ENCODE results near the gene MIF4GD.

Gene MIF4GD

GRCh38 chr17:75270966-75271232, at the start of gene MIF4GD:
MIF4GD (minus strand) TSS chr17:75271231; CDS start chr17:75270195, 1,036 bp downstream.
- Mint-ChIP-seq H3K27me3 (no peaks in the 10 kb centered on the region), H3K4me1 (ENCODE audit: low read depth) (peaks cover 40% of the 10 kb centered on the region), H3K36me3 (ENCODE audit: low read depth) (peaks cover 75% of the 10 kb centered on the region), H3K9me3 (no peaks in the 10 kb centered on the region), H3K27ac (peak within 1 kb of the TSS; percentile 94), H3K4me3 (peak within 1 kb of the TSS; percentile 87)
- DNase-seq = no peak

- peak overlapping the region; percentile 47 for H3K27ac Mint-ChIP-seq
- no peaks in the 10 kb centered on the region for H3K27me3 Mint-ChIP-seq
- peaks cover 78% of the 10 kb centered on the region for H3K36me3 Mint-ChIP-seq (ENCODE audit: low read depth)
- no peaks in the 10 kb centered on the region for H3K9me3 Mint-ChIP-seq
- DNase-seq = no peak
- peaks cover 25% of the 10 kb centered on the region for H3K4me1 Mint-ChIP-seq (ENCODE audit: low read depth)
- H3K4me3 Mint-ChIP-seq = no peak overlapping the region
Observed at GRCh38 chr17:75319904-75320691, 49.1 kb upstream of the MIF4GD start.

DNA sequence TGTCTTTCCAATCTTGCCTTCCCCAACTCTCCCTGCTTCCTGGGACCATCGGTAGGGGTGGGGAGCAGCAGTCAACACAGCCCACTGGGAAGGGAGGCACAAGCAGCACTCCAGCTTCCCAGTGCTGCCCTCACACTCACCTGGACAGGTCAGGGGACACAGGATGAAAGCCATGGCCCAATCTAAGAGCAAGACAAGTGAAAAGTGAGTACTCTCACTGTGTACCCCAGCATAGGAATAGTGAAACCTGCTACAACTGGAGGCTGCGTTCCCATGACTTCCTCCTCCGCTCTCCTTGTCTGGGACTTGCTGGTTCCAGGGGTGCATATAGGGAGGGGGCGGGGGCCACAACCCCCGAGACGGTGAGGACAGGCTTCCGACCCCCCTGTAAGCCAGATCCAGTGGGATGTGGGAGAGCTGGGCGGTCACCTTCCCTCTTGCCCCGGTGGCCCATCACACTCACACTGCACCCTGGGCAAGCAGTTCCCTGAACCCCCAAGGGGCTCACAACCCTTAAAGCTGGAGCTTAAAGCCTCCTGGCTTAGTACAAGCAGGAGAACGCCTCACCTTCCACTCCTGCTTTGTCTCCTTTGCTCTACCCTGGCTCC, 47.7 kb upstream of the MIF4GD start:
- no peaks in the 10 kb centered on the region for H3K9me3 Mint-ChIP-seq
- H3K4me3 Mint-ChIP-seq = no peak overlapping the region
- peaks cover 71% of the 10 kb centered on the region for H3K36me3 Mint-ChIP-seq (ENCODE audit: low read depth)
- no peak for DNase-seq
- H3K4me1 Mint-ChIP-seq (ENCODE audit: low read depth) = peaks cover 32% of the 10 kb centered on the region
- H3K27ac Mint-ChIP-seq = peak overlapping the region; percentile 87
- H3K27me3 Mint-ChIP-seq = no peaks in the 10 kb centered on the region

DNA sequence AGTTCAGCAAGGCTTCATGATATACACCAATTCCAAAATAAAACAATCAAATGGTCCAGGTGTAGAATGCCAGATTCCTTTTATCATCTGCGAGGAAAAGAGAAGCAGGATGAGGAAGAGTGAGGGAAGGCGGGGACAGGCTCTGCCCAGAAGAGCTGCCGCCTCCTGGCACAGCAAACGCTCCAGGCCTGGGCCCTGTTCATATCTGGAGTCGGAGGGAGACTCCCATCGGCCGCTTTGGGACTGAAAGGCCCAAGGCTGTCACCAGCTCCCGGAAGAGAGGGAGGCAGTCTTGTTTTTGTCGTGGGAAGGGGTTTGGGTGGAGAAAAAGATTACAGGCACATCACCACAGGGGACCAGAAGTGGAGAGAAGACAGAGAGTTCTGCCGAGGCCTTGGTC, 47.2 kb upstream of the MIF4GD start:
- DNase-seq = no peak
- peaks cover 30% of the 10 kb centered on the region for H3K4me1 Mint-ChIP-seq (ENCODE audit: low read depth)
- H3K27me3 Mint-ChIP-seq = no peaks in the 10 kb centered on the region
- H3K27ac Mint-ChIP-seq = peak overlapping the region; percentile 87
- no peak overlapping the region for H3K4me3 Mint-ChIP-seq
- no peaks in the 10 kb centered on the region for H3K9me3 Mint-ChIP-seq
- peaks cover 66% of the 10 kb centered on the region for H3K36me3 Mint-ChIP-seq (ENCODE audit: low read depth)

DNA sequence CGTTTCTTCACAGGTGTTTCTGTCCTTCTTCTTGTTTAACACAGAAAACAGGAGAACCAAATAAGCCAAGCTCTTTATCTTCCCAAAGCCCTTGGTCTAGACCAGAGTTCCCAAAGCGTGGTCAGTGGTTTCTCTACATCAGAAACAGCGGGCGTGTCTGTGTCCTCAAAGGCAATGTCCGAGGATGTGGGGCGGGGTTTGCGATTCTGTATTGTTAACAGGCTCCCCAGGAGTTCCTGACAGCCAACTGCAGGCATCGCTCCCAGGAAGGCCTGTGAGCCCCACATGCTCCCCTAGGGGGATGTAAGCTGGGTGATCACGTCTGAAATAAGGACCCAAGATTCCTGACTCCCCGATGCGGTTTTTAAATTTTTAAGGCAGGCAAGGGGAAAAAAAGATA, 46.6 kb upstream of the MIF4GD start:
- Mint-ChIP-seq H3K4me3 (no peak overlapping the region), H3K36me3 (ENCODE audit: low read depth) (peaks cover 60% of the 10 kb centered on the region), H3K27ac (peak overlapping the region; percentile 79), H3K4me1 (ENCODE audit: low read depth) (peaks cover 31% of the 10 kb centered on the region), H3K9me3 (no peaks in the 10 kb centered on the region), H3K27me3 (no peaks in the 10 kb centered on the region)
- DNase-seq = no peak

- Mint-ChIP-seq H3K4me3 (no peak overlapping the region), H3K36me3 (ENCODE audit: low read depth) (peaks cover 46% of the 10 kb centered on the region), H3K9me3 (no peaks in the 10 kb centered on the region), H3K27ac (peak overlapping the region; percentile 90), H3K4me1 (ENCODE audit: low read depth) (peaks cover 34% of the 10 kb centered on the region), H3K27me3 (no peaks in the 10 kb centered on the region)
- DNase-seq = no peak
Observed at GRCh38 chr17:75316253-75316652, 45.2 kb upstream of the MIF4GD start.

GRCh38 chr17:75315541-75316243, 44.7 kb upstream of the MIF4GD start:
- Mint-ChIP-seq H3K4me3 (no peak overlapping the region), H3K4me1 (ENCODE audit: low read depth) (peaks cover 34% of the 10 kb centered on the region), H3K27me3 (no peaks in the 10 kb centered on the region), H3K36me3 (ENCODE audit: low read depth) (peaks cover 42% of the 10 kb centered on the region), H3K9me3 (no peaks in the 10 kb centered on the region), H3K27ac (peak overlapping the region; percentile 90)
- no peak for DNase-seq

DNA sequence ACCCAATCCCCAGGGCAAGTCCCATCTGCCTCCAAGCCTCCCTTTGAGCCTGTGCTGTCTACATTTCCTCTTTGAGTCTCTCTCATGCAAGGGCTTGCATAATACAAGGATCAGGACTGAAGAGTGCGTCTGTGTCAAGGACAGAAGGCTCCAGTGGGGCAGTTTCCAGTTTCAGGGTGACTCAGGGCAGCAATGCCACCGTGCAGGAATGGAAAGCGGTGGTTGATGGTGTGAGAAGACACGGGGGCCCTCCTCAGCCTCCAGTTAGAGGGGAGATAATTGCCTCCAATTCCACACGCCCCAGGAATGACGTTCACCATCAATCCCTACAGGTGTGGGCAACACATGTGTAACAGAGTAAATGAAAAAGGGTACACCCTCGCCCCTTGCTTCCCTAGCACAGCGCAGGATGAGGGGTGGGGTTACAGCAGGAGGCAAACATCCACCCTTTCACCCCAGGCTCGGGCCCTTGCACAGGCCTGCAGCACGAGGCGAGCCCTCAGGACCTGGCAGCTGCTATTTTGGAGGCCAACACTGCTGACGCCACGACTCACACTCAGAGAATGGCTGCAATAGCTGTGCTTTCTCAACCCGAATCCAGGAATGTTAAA, 43.0 kb upstream of the MIF4GD start:
- H3K9me3 Mint-ChIP-seq = no peaks in the 10 kb centered on the region
- no peak overlapping the region for H3K4me3 Mint-ChIP-seq
- H3K4me1 Mint-ChIP-seq (ENCODE audit: low read depth) = peaks cover 34% of the 10 kb centered on the region
- H3K36me3 Mint-ChIP-seq (ENCODE audit: low read depth) = peaks cover 27% of the 10 kb centered on the region
- no peak for DNase-seq
- peak overlapping the region; percentile 55 for H3K27ac Mint-ChIP-seq
- no peaks in the 10 kb centered on the region for H3K27me3 Mint-ChIP-seq

GRCh38 chr17:75308732-75309629, 38.0 kb upstream of the MIF4GD start:
- Mint-ChIP-seq H3K36me3 (ENCODE audit: low read depth) (peaks cover 1% of the 10 kb centered on the region), H3K27me3 (no peaks in the 10 kb centered on the region), H3K9me3 (no peaks in the 10 kb centered on the region), H3K4me3 (no peak overlapping the region), H3K27ac (peak overlapping the region; percentile 40), H3K4me1 (ENCODE audit: low read depth) (peaks cover 13% of the 10 kb centered on the region)
- no peak for DNase-seq

DNA sequence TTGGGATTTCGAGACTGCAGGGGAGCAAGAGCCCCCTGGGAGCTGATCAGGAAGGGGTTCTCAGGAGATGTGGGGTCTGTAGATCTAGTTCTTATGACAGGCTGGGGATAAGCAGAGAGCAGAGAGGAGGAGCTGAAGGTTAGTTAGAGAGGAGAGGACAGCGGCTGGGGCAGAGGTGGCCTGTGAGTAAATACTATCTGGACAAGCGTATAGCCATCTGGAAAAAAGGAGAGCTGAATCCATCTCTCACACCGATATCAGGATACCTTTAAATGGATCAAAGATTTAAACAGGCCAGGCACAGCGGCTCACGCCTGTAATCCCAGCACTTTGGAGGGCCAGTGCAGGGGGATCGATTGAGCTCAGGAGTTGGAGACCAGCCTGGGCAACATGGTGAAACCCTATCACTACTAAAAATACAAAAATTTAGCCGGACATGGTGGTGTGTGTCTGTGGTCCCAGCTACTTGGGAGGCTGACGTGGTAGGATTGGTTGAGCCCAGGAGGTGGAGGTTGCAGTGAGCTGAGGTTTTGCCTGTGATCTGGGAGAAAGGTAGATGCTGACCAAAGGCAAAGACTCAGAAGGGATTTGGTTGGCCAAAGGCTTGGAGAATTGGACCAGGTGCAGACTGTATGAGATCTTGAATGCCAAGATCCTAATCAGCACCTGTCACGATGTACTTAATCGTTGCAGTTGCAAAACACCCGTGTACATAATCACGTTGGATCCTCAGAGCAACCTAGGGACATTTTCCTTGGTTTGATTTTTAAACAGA, 37.1 kb upstream of the MIF4GD start:
- DNase-seq = no peak
- no peaks in the 10 kb centered on the region for H3K36me3 Mint-ChIP-seq (ENCODE audit: low read depth)
- H3K27me3 Mint-ChIP-seq = no peaks in the 10 kb centered on the region
- peaks cover 7% of the 10 kb centered on the region for H3K4me1 Mint-ChIP-seq (ENCODE audit: low read depth)
- H3K9me3 Mint-ChIP-seq = no peaks in the 10 kb centered on the region
- H3K4me3 Mint-ChIP-seq = no peak overlapping the region
- no peak overlapping the region for H3K27ac Mint-ChIP-seq

DNA sequence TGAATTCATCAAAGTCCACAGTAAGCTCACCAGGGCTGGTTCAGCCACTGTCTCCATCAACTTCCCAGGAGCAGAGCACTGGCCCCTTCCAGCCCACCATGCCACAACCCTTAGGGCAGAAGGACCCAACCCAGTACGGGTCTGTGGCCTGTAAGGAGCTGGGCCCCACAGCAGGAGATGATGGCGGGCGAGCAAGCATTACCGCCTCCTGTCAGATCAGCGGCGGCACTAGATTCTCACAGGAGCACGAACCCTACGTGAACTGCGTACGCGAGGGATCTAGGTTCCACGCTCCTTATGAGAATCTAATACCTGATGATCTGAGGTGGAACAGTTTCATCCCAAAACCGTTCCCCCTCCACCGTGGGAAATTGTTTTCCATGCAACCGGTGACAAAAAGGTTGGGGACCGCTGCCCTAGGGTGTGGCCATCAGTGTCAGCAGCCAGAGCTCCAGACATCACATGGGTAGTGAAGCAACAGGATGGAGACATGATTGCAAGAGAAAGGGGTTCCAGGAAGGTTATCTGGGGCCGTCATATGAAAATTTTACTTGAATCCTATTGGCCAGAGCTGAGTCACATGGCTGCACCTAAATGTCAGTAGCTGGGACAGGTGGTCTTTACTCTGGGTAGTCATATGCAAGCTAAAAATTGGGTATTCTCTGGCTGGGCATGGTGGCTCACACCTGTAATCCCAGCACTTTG, 30.6 kb upstream of the MIF4GD start:
- H3K27ac Mint-ChIP-seq = no peak overlapping the region
- no peaks in the 10 kb centered on the region for H3K27me3 Mint-ChIP-seq
- no peaks in the 10 kb centered on the region for H3K9me3 Mint-ChIP-seq
- no peak for DNase-seq
- H3K36me3 Mint-ChIP-seq (ENCODE audit: low read depth) = no peaks in the 10 kb centered on the region
- no peak overlapping the region for H3K4me3 Mint-ChIP-seq
- peaks cover 16% of the 10 kb centered on the region for H3K4me1 Mint-ChIP-seq (ENCODE audit: low read depth)

DNA sequence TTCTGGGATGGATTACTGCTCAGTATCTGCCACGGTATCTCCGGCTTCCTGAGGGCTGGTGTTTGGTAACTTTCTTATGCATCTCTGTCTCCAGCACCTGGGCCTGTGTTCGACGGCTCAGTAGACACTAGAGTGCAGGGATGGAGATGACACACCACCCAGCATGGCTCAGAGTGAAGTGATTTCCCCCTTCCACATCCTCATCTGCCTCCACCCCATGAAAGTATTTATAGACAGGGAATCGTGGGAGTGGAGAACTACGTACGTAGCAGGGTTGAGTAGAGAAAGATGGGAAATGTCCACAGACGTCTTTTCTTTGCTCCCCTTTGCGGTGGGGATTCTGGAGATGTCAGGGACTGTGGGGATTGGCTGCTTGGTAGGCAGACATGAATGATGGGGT, 30.0 kb upstream of the MIF4GD start:
- H3K4me1 Mint-ChIP-seq (ENCODE audit: low read depth) = peaks cover 19% of the 10 kb centered on the region
- DNase-seq = no peak
- no peaks in the 10 kb centered on the region for H3K36me3 Mint-ChIP-seq (ENCODE audit: low read depth)
- H3K9me3 Mint-ChIP-seq = no peaks in the 10 kb centered on the region
- H3K4me3 Mint-ChIP-seq = no peak overlapping the region
- no peak overlapping the region for H3K27ac Mint-ChIP-seq
- H3K27me3 Mint-ChIP-seq = no peaks in the 10 kb centered on the region

GRCh38 chr17:75300280-75300679, 29.2 kb upstream of the MIF4GD start:
- DNase-seq = no peak
- Mint-ChIP-seq H3K36me3 (ENCODE audit: low read depth) (no peaks in the 10 kb centered on the region), H3K9me3 (no peaks in the 10 kb centered on the region), H3K4me3 (no peak overlapping the region), H3K27me3 (no peaks in the 10 kb centered on the region), H3K27ac (no peak overlapping the region), H3K4me1 (ENCODE audit: low read depth) (peaks cover 27% of the 10 kb centered on the region)

Measured in activated T-cell treated with anti-CD3 and anti-CD28 coated beads, Interleukin-2, amount 50 U/mL, for 24 hours (primary cell).